NB4 (cell line): ENCODE measurements around the gene HES1.

ENCODE experiments used
- DNase-seq: peaks from one replicate; pipeline ENCODE4 v3.0.0; 2010; ENCODE audit warnings: low read depth
- H3K4me3 ChIP-seq: one replicate; pipeline ENCODE4 v1.5.1; 2011; ENCODE audit warnings: mild to moderate bottlenecking, low read depth, low read length, moderate library complexity
- CTCF ChIP-seq: IDR thresholded peaks from one replicate; pipeline ENCODE4 v1.5.1; 2012; ENCODE audit warnings: low read depth, low read length
- MAX ChIP-seq: IDR thresholded peaks from 2 replicates; pipeline ENCODE4 v1.6.1; 2011; ENCODE audit warnings: low read depth, low read length
- MYC ChIP-seq: IDR thresholded peaks from 2 replicates; pipeline ENCODE4 v1.6.1; 2011; ENCODE audit warnings: low read depth, low read length
- POLR2A ChIP-seq: IDR thresholded peaks from 2 replicates; pipeline ENCODE4 v1.6.1; 2011; ENCODE audit warnings: mild to moderate bottlenecking; ENCODE audit not compliant: insufficient read length; ENCODE audit errors: extremely low read depth

The HES1 gene

GRCh38 chr3:194164861-194165260 is 28.9 kb downstream of the HES1 start:
- no peak overlapping the region for H3K4me3 ChIP-seq
- no peak for DNase-seq
- TF ChIP-seq CTCF: no peak
- no peak for TF ChIP-seq MAX
- no peak for TF ChIP-seq MYC
- no peak for TF ChIP-seq POLR2A

GRCh38 chr3:194165271-194166018 is 29.5 kb downstream of the HES1 start:
- peak; percentile 84 for DNase-seq
- TF ChIP-seq POLR2A: peak; percentile 19
- TF ChIP-seq MYC: peak; percentile 53; the same call in 1 of the 2 replicates
- no peak; the same call in 1 of the 2 replicates for TF ChIP-seq MAX
- TF ChIP-seq CTCF: no peak
- H3K4me3 ChIP-seq: peak overlapping the region; percentile 29

- TF ChIP-seq MYC (no peak), MAX (peak; percentile 45)
- peak overlapping the region; percentile 66 for H3K4me3 ChIP-seq
- DNase-seq: peak; percentile 59
Measured at GRCh38 chr3:194166682-194167479, 30.9 kb downstream of the HES1 start.

GRCh38 chr3:194167480-194168282 is 31.7 kb downstream of the HES1 start:
- DNase-seq: peak; percentile 85
- TF ChIP-seq POLR2A: no peak
- no peak for TF ChIP-seq MAX
- no peak for TF ChIP-seq CTCF
- no peak for TF ChIP-seq MYC
- H3K4me3 ChIP-seq: peak overlapping the region; percentile 66

- no peak for TF ChIP-seq CTCF
- no peak overlapping the region for H3K4me3 ChIP-seq
- DNase-seq: peak; percentile 46
Measured at GRCh38 chr3:194168994-194169393, 33.0 kb downstream of the HES1 start.

GRCh38 chr3:194169595-194169994 is 33.6 kb downstream of the HES1 start:
- TF ChIP-seq CTCF (no peak), MYC (no peak), MAX (no peak), POLR2A (no peak)
- no peak for DNase-seq
- no peak overlapping the region for H3K4me3 ChIP-seq
